Measurements from ENCODE around the gene GDE1. TPM values are rescaled to one million over a fixed set of nuclear protein-coding genes. Genes with fewer than 3 reads are reported as not detected.

GDE1 gene
- polyA plus RNA-seq, 1 experiment, result 100 TPM

DNA sequence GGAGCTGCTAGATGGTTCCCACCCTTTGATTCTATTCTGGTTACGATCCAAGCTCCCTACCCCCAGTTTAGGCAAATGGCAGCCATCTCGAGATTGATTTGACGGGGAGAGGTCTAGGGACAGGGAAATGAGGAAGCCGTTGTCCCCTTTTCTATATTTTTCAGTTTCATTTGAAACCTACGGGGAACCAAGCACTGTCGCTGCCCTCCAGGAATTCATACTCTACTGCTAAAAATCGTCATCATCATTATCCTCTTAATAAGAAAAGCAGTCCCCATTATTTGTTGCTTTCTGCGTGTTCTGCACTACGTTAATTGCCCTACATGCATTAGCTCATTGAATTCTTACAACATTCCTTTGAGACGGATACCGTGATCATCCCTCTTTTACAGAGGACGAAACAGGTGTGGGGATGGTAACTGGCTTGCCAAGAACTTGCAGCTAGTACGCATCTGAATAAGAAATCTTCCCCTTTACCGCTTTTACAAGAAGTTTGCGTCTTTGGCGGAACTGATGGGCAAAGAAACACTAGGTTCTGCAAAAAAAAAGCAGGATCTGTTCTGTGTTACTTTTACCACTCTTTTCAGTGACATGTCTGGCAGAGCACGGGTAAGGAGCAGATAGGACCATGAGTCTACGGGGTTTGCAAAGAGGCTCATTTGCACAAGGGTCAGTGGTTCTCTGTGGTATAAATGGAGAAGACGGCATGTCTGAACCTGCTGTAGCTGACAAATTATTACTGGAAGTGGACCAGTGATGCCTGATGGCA, 2.9 kb upstream of the GDE1 start:
- H3K4me3 ChIP-seq (ENCODE audit: low read depth, low read length), result peak overlapping the region; percentile 99
- no peak overlapping the region for H3K27ac ChIP-seq (ENCODE audit: low read depth, low read length)
- no peaks in the 10 kb centered on the region for H3K27me3 ChIP-seq (ENCODE audit: control insufficient read depth, insufficient read depth, low read length)
- H3K9me3 ChIP-seq (ENCODE audit: control insufficient read depth, insufficient read depth, low read length), result no peaks in the 10 kb centered on the region; the same call in 1 of the 2 replicates
- TF ChIP-seq, protein P1, sequence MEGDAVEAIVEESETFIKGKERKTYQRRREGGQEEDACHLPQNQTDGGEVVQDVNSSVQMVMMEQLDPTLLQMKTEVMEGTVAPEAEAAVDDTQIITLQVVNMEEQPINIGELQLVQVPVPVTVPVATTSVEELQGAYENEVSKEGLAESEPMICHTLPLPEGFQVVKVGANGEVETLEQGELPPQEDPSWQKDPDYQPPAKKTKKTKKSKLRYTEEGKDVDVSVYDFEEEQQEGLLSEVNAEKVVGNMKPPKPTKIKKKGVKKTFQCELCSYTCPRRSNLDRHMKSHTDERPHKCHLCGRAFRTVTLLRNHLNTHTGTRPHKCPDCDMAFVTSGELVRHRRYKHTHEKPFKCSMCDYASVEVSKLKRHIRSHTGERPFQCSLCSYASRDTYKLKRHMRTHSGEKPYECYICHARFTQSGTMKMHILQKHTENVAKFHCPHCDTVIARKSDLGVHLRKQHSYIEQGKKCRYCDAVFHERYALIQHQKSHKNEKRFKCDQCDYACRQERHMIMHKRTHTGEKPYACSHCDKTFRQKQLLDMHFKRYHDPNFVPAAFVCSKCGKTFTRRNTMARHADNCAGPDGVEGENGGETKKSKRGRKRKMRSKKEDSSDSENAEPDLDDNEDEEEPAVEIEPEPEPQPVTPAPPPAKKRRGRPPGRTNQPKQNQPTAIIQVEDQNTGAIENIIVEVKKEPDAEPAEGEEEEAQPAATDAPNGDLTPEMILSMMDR (IDR thresholded peaks at IDR 0.05; ENCODE audit: low read depth, low read length), result no peak
- ChIA-PET CTCF (interaction anchor here (1.1 to 3.8 kb wide), 3 partner anchors 22 to 32 kb away, joined by 3 to 18 read pairs (median 7); partner anchors contain the start of gene VPS35L), POLR2A (interaction anchor here (0.6 to 1.6 kb wide), 2 partner anchors 24 to 30 kb away, joined by 3 to 22 read pairs; partner anchors contain the start of gene VPS35L)
- DNase-seq (ENCODE audit: low read depth, low spot score), result no peak

DNA sequence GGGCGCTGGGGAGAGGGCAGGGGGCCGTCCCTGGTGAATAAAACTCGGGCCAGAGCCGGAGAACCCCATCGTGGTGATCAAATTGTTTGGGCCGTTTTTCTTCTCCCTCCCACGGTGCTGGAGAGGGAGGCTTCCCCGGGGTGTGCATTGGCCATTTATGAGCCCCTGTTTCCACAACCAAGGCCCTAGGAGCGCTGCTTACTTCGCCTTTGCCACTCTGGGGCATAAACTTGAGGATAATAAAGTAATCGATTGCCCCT, 2.4 kb upstream of the GDE1 start:
- Histone ChIP-seq H3K4me3 (ENCODE audit: low read depth, low read length) (peak overlapping the region; percentile 99), H3K27me3 (ENCODE audit: control insufficient read depth, insufficient read depth, low read length) (no peaks in the 10 kb centered on the region), H3K27ac (ENCODE audit: low read depth, low read length) (no peak overlapping the region), H3K9me3 (ENCODE audit: control insufficient read depth, insufficient read depth, low read length) (no peaks in the 10 kb centered on the region; the same call in 1 of the 2 replicates)
- TF ChIP-seq, protein P1 (IDR thresholded peaks at IDR 0.05; ENCODE audit: low read depth, low read length), result no peak
- DNase-seq (ENCODE audit: low read depth, low spot score), result no peak
- ChIA-PET POLR2A (interaction anchor here (0.6 to 1.6 kb wide), 2 partner anchors 23 to 31 kb away, joined by 3 to 22 read pairs; partner anchors contain the start of gene VPS35L), CTCF (interaction anchor here (1.1 to 3.8 kb wide), 3 partner anchors 22 to 32 kb away, joined by 3 to 18 read pairs (median 7); partner anchors contain the start of gene VPS35L)

DNA sequence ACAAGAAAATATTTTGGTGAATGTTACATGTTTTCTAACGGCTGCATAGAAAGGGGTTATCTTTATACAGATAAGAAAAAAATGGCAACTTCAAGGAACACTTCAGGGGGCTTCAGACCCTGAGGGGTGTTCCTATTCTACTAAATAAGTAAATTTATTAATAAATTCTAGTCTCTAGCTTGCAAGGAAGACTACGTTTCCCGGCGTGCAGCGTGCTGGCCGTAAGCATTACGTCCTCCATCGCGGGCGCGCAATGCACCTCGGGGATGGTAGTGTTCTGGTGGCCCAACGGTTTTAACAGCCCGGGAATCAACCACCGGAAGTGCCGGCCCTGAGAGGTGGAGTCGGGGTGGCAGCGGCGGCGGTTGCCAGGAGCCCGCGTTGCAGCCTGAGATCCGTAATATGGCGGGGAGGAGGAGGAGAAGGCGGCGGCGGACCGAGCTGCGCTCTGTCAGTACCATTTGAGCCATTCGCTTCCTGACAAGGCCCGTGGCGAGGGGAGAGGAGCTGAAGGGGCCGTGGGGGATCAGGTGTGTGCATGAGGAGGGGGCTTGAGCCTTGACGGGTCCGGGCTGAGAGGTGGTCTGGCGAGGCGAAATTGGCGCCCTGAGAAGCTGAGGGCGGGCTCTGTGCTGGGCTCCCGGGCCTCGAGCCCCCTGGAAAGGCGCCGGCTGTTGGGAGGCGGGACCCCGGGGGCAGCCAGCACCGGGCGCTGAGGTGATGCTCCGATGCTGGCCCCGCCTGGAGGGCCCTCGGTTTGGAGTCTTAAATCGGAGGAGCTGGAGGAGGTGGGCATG, 1.9 kb upstream of the GDE1 start, which contains the start of gene CCP110:
Gene CCP110 (plus strand): TSS at position 384 of the 797 bp plus-strand sequence. CDS start 3,940 bp downstream, outside the sequence.
- TF ChIP-seq, protein P1 (IDR thresholded peaks at IDR 0.05; ENCODE audit: low read depth, low read length), result no peak
- ChIA-PET POLR2A (interaction anchor here (0.6 to 1.6 kb wide), 3 partner anchors 23 to 722 kb away, joined by 3 to 22 read pairs (median 3); partner anchors contain the start of gene VPS35L), CTCF (interaction anchor here (0.6 to 3.8 kb wide), 4 partner anchors 21 to 33 kb away, joined by 3 to 18 read pairs (median 5); partner anchors contain the start of gene VPS35L)
- H3K27ac ChIP-seq (ENCODE audit: low read depth, low read length), result no peak within 1 kb of the TSS
- H3K27me3 ChIP-seq (ENCODE audit: control insufficient read depth, insufficient read depth, low read length), result no peaks in the 10 kb centered on the region
- peak within 1 kb of the TSS; percentile 99 for H3K4me3 ChIP-seq (ENCODE audit: low read depth, low read length)
- no peaks in the 10 kb centered on the region; the same call in 1 of the 2 replicates for H3K9me3 ChIP-seq (ENCODE audit: control insufficient read depth, insufficient read depth, low read length)
- DNase-seq (ENCODE audit: low read depth, low spot score), result peak; percentile 88

DNA sequence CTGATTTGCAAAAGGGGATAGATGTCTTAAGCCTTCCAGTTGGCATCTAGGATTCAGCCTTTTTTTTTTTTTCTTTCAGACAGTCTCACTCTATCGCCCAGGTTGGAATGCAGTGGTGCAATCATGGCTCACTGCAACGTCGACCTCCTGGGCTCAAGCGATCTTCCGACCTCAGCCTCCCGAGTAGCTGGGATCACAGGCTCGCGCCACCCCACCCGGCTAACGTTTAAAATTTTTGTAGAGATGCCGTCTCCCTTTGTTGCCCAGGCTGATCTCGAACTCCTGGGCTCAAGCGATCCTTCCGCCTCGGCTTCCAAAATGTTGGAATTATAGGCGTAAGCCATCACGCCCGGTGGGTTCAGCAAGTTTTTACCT, 1.3 kb upstream of the GDE1 start:
- no peak for DNase-seq (ENCODE audit: low read depth, low spot score)
- CTCF ChIA-PET, result interaction anchor here (0.6 to 3.8 kb wide), 2 partner anchors 21 to 34 kb away, joined by 3 to 18 read pairs; no protein-coding TSS in a partner anchor

More for the DNA sequence above, 1.3 kb upstream of the GDE1 start:
- Histone ChIP-seq H3K27me3 (ENCODE audit: control insufficient read depth, insufficient read depth, low read length) (no peaks in the 10 kb centered on the region), H3K4me3 (ENCODE audit: low read depth, low read length) (no peak overlapping the region), H3K27ac (ENCODE audit: low read depth, low read length) (no peak overlapping the region), H3K9me3 (ENCODE audit: control insufficient read depth, insufficient read depth, low read length) (no peaks in the 10 kb centered on the region; the same call in 1 of the 2 replicates)
- POLR2A ChIA-PET, result interaction anchor here (0.8 to 1.6 kb wide), 2 partner anchors 32 to 721 kb away, joined by 3 to 22 read pairs; partner anchors contain the start of gene VPS35L
- TF ChIP-seq, protein P1 (IDR thresholded peaks at IDR 0.05; ENCODE audit: low read depth, low read length), result no peak

Data from AG04450 (cell line).